GM18520 (cell line): ENCODE data around the gene EML1.

Source experiments
- ATAC-seq: cut with Tn5 transposase; IDR thresholded peaks from one replicate; pipeline ENCODE4 v1.9.1; 2021; ENCODE audit not compliant: unreplicated experiment

The EML1 gene

DNA sequence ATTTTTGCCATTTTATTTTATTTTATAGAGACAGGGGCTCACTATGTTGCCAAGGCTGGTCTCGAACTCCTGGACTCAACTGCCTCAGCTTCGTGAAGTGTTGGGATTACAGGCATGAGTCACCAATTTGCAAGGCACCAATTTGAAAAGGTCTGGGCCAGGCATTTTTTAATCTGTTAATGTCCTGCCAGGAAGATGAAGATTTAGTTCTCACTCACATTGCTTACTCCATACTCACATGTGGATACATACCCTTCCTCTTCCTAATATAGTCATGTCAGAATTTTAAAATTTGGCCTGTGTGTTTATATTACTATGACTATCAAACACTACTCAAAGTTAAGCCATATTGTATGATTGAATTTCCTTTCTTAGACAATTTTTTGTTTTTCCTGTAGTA is 15.3 kb upstream of the EML1 start:
- no peak for ATAC-seq

DNA sequence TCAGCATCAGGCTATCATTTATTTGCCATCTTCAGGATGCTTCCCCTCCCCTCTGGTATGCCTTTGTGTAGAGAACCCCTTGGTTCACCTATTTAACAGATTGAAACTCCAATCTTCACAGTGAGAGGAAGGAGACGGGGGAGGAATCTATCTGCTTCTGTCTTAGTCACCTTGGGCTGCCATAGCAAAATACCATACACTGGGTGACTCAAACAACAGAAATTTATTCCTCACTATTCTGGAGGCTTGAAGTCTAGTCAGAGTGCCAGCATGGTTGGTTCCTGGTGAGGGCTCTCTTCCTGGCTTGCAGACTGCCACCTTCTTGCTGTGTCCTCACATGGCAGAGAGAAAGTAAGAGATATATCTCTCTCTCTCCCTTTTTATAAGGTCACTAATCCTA is 13.5 kb upstream of the EML1 start:
- ATAC-seq: no peak

DNA sequence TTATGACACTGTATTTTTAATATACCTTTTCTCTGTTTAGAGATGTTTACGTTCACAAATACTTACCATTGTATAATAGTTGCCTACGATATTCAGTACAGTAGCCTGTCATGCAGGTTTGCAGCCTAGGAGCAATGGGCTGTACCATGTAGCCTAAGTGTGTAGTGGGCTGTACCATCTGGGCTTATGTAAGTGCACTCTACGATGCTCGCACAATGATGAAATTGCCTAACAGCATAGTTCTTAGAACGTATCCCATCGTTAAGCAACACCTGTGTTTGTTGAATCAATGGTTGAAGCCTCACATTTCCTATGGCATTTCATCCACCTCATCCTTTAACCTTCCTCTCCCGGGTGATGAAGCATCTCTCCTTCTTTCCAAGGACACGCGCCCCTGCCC is 12.5 kb upstream of the EML1 start:
- no peak for ATAC-seq

DNA sequence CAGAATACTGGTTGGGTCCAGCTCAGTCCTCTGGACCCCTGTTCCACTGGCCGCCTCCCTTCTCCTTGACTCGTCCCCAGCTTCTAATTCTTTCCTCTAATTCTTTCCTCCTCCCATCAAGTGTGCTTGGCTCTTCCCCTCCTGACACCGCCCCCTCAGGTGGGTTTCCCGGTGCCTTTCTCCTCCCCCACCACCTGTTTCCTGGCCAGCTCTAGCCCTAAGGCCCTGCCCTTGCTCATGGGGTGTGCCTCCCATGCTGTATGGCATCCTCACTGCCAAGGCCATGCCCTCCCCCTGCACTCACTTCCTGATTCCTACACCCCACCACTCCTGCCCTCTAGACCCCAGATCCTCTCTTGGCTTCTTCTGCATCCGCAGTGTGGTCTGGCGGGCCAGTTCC is 12.1 kb upstream of the EML1 start:
- ATAC-seq: no peak

DNA sequence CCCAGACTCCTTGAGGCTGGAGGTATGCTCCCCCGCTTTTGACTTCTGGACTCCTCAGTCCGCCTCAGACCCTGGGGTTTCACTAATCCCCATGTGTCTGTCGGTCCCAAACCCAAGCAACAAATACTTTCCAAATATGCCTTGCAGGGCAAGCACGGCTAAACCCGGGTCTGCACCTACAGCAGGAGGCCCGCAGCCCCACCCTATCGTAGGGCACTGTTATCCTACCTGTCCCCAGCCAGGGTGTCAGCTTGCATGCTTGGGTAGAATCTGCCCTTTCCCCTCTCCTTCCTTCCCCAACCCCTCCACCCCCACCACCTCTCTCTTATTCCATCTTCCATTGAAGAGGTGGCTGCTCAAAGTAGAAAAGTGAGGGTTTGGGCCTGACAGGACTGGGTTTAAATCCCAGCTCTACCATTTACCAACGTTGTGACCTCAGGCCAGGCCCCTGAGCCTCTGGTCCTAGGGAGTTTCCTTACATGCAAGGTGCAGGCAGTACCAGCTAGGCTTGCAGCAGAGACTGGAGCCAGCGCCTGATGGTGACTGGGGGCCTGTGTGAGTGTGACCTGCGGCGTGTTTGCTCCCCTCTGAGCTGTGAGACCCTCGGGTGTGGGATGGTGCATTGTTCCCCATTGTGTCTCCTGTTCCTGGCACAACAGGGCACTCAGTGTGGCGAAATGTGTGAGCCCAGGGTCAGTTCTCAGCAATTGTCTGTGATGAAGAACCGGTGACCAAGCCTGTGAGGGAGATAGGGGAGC is 11.2 kb upstream of the EML1 start:
- ATAC-seq: no peak

DNA sequence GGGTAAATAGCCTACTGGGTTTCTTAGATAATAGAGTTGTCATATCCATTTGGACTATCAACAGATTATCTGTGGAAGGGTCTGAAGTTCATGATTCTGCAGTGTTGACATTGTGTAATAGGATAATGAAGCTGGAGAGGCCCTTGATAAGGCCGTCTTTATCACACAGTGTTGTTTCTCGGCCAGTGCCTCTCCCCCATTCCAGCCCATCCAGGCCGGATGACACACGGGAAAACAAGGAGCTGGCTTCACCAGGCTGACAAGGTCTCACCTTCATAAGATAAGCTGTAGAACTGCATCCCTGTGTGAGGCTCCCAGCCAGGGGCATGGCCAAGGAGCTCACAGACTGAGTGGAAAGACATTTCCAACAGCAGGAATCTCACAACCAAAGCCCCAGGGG is 8.7 kb upstream of the EML1 start:
- ATAC-seq: no peak

DNA sequence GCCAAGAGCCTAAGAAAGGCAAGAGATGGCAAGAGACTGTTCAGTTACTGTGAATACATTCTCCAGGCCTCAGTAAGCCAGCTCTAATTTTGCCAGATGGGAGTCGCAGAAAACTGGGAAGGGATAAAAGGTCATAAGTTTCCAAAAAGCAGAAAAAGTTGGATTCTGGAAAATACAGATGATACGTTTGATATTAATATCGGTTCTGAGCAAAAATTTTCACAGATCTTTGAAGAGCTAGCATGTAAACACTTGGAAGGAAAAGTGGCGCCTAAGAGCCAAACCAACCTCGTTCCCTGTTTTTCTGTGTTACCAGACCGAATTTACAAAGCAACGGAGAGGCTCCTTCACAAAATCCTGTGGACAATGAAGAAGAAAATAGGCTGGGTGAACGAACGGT is 7.8 kb upstream of the EML1 start:
- no peak for ATAC-seq

DNA sequence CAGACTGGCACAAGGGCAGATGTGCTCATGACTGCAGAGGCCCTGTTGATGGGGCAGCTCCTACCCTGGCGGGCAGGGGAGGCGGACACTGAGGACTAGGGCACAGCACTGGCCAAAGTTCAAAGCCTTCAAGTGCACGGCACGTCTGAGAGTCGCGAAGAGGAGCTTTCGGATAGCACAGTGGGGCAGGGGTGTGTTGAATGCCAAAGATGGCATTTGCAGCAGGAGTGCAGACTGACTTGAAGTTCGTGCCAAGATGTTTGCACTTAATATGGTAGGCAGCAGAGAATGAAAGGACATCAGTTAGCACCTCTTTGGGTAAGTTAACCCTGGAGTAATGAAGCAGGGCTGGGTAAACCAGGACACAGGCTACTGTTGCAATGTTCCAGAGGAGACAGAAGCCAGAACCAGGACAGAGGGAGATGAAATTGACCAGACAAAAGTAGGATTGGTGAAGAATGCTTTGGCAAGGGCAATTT is 6.7 kb upstream of the EML1 start:
- no peak for ATAC-seq

DNA sequence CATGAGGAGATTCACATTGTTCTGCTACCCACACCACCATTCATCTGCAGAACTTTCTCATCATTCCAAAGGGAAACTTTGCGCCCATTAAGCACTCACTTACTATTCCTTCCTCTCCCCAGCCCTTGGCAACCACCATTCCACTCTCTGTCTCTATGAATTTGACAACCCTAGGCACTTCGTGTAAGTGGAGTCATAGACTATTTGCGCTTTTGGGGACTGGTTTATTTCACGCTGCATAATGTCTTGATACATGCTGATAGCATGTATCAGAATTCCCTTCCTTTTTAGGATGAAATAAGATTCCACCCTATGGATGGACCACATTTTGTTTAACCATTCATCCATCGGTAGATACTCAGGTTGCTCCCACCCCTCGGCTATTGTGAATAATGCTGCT is 4.5 kb upstream of the EML1 start:
- ATAC-seq: no peak

DNA sequence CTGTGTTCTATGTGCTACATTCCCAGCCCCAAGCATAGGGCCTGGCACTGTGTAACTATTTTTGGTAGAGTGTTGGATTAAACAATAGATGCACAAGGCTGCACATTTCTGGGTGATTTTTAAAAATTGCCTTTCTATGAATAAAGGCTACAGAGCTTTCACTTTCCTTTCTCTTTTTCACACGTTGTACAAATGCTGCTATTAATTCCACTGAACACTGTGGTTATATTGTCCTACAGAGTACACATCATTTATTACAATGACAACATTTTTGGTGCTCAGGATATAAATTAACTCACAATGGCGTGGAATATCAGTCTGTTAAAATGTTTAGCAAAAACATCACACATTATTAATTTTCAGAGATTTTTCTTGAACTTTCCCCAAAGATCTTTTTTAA is 3.6 kb upstream of the EML1 start:
- peak; percentile 30 for ATAC-seq

DNA sequence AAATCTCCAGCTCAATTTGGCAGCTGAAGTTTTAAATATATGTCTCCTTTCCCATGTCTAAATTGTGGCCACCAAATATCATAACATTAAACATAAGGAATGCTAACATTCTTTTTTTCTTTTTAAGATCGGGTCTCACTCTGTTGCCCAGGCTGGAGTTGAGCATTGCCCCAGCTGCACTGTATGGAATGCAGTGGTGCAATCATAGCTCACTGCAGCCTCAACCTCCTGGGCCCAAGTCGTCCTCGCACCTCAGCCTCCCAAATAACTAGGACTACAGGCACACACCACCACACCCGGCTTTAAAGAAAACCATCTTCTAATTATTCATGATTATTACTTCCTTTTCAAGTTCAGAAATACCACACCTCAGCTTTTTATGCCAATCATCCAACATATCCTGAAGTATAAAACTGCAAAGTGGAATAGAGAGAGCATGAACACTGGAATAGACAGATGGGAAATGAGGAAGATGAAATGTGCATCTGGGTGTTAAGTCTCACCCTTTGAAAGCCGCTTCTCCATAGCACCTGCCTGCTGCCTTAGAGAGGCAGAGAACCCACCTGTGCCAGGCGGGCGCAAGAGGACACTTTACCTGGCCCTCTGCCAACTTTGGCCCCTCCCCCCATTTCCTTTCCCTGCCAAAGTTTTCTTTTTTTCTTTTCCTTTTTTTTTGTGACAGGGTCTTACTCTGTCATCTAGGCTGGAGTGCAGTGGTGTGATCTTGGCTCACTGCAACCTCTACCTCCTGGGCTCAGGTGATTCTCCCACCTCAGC is 2.8 kb upstream of the EML1 start:
- ATAC-seq: no peak

DNA sequence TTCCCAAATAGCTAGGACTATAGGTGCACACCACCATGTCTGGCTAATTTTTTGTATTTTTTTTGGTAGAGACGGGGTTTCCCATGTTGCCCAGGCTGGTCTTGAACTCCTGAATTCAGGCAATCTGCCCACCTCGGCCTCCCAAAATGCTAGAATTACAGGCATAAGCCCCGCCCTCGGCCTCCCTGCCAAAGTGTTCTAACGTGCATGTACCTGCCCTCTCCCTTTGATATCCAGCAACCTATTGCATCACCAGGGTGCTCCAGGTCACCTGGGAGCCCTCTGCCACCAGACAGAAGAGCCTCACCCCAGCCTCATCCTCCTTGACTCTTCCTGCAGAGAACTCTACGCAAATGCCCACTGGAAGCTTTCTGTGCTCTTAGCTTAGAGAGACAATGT is 2.2 kb upstream of the EML1 start:
- ATAC-seq: no peak

DNA sequence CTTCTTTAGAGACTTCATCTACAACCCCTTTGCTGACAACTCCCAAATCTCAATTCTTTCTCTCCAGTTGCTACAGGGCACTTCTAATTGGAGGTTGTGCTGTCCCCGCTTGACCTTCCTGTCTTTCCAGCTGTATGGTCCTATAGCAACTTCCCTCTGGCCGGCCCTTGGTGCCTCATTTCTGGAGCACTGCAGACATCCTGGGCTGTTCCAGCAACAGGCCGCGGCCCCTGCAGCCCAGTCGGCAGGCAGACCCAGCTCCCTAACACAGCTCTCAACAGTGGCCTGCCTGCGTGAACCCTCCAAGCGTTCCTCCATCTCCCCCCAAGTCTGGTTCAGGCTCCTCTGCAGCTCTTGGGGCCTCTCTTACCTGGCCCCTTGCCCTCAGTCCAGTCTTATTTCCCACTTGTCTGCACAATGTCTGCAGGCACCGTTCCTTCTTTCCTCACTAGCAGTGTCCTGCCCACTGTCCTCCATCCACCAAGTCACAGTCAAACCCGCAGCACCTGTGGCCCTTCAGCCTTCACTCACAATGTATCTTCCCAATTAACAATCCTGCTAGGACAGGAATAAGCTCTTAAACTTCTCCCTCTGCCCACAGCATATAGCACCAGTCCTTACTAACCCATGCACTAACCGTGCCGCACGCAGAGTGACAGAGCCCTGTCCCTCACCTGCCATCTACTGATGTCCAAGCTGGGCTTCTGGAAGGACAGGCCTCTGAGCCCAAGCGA is 1.6 kb upstream of the EML1 start:
- no peak for ATAC-seq

DNA sequence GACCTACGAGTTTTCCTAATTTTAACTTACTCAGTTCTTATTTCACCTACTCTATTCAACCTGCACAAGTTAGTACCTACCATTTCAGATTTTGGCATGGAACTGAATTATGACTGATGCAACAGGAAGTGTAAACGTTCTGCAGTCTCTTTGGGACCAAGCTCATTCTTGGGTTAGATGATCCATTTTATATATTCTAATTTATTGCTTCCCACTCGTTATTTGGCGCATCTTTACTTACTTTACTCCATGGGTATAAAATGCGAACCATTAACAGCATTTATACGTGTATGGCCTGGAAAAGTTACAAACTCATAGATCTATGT is 1.0 kb upstream of the EML1 start:
- ATAC-seq: no peak

DNA sequence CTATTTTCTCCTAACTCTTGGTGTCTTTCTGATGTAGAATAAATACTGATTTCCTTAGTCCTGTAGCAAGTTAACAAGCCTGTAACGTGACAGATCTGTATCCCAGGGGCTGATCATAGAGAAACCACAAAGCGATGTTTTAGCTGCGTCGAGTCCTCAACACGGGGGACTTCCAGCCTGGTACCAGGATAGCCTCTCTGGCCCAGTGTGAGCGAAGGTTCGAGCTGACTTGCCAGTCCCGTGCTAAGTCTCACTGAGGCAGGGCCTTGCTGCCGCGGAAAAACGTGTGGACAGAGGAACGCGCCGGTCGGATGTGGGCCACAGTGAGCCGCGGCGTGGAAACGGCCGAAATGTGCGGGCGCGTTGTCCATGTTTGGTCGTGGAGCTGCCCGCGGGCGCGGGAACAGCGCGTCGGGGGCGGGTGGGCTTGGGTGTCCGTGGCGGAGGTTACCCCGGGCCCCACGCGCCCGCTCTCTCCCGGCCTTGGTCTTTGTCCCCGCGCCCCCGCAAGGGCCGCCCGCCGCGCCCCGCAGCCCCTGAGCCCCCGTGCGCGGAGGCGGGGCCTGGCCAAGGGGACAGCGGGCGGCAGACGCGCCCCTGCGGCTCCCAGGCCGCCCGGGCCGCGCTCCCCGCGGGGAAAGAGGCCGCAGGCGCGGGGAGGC is 531 bp upstream of the EML1 start:
- ATAC-seq: no peak

DNA sequence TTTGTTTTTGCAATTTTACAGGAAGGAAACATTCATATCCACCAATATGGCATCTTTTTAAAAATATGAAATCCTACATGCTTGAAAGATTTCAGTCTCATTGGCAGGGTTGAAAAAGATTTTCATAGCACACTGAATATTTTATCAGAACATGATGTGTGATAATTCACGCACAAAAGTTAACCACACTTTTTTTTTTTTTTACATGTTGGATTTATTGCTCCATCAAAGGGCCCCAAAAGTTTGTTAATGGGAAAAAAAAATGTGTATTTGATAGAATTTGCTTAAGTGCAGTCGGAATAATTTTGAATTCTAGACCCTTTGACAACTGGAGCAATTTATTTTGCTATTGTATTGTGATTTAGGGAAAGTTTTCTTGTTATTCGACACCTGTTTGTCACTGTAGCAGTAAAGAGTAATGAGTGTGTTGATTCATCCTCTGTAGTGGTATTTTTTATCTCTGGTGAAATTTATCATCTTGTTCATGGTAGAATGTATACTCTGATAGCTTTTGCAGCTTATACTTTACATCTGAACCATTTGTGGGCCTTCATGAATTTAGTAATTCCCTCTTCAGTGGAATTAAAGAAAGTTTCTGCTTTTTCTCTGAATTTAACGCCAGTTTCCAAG is 1.1 kb downstream of the EML1 start:
- no peak for ATAC-seq

DNA sequence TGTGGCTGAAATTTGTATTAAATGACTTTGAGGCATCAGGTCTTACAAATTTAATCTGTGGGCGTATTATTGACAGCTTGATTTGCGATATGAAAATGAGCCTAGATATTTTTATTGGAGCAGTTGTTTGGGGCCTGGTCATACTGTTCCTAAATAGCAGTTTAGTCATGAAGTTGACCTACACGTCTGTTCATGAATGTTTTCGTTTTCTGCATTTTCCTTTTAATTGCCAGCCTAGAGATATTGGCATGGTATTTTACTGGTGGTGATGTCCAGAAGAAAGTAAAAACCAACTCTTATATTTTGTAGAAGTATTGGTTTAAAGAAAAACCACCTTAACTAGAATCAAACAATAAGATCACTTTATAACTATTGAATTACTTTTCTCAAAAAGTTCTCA is 1.8 kb downstream of the EML1 start:
- no peak for ATAC-seq

DNA sequence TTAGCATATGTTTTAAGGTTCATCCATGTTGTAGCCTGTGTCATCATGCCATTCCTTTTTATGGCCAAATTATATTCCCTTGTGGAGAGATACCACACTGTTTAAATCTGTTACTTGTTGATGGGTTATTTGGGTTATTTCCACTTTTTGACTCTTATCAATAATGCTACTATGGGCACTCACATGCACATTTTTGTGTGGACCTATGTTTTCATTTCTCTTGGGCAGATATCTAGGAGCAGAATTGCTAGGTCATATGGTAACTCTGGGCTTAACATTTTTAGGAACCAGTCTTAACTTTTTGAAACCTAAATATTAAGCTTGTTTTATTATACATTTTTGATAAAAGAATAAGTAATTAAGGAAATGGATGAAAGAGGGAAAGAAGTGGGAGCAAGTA is 4.0 kb downstream of the EML1 start:
- ATAC-seq: no peak

DNA sequence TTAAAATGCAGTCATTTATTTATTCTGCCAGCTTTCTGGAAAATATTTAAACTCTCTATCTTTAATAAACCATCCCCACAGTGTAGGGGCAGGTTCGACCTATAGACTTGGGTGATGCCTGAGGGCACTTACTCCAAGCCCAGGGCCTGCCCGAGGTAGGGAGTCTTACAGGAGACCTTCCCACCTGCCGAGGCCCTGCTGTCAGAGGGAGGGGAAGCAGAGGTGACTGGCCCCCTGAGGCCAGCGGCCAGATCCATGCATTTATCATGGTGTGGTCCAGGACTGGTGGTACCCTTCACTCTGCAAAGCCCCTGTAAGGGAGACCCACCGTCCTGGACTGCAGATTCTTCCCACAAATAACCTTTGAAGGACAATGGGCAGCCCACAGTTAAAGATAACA is 7.6 kb downstream of the EML1 start:
- ATAC-seq: no peak

DNA sequence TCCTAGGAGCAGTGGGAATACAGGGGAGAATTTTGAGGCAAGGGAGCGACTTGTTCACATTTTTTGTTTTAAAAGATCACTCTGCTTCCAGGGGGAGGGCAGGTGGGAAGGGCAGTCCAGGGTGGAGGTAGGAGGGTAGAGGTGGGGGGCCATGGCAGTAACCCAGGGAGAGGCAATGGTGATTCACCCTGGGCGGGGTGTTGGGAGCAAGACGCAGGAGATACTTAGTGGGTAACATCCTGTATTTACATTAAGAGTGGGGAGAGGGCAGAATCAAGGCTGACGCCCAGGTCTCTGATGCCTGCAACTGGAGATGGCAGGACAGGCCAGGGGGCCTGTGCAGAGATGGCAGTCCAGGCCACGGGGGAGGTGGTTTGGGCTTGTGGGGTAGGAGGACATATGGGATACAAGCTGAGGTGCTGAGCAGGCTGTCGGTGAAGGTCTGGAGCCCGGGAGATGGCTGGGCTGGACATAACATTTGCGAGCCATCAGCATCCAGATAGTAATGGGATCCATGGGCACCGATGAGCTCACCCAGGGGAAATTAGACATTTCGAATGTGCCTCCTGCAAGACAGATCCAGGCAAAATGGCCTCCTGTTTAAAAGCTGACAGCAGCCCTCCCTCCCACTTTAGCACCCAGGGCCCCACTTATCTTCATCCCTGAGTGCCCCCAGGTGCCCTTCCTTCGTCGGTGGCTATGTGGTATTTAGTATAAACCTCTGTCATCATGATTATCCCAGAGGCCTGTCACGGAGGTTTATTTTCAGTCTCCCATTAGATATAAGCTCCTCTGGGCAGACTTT is 9.3 kb downstream of the EML1 start:
- ATAC-seq: no peak
